DMS114 treated with DMSO at 0.1 percent for 48 hours (cell line): ENCODE data around the gene AP1B1.
A peak's percentile ranks its signal among the peaks of the same experiment; 100 is the strongest.

Experiments used
- DNase-seq: peaks from one replicate; lab custom pipeline; 2025; ENCODE audit not compliant: unreplicated experiment; lab: John Stamatoyannopoulos, UW

Gene AP1B1

DNA sequence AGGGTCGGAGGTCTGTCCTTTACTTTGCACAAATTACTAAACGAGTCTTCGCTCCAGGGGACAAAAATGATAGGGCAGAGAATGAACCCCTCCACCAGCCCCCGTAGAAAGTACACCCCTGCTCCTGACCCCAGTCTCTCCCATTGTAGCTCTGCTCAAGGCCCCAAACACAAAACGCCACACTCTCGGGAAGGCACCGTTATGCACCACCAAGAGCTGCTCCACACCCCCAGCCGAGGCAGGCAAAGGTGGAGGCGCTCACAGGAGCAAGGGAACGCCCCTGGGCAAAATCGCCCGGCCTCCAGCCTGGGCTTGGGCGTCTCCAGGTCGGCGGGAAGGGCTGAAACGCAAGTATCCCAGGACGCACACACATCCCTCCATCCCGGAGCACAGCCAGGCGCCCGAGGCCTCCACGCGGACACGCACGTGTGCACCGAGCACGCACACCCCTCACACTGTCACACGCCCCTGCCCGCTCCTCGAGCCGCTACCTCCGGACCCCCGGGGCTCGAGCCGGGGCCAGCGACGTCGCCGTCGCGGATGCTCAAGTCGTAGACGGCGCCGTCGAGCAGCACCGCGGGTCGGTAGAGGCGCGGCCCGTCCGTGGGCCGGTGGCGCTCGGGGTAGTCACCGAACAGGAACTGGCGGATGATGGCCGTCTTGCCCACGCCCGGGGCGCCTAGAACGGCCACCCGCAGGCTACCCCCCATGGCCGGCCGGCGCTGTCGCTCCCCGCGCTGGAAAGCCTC is 73.7 kb downstream of the AP1B1 start:
- DNase-seq, result no peak

DNA sequence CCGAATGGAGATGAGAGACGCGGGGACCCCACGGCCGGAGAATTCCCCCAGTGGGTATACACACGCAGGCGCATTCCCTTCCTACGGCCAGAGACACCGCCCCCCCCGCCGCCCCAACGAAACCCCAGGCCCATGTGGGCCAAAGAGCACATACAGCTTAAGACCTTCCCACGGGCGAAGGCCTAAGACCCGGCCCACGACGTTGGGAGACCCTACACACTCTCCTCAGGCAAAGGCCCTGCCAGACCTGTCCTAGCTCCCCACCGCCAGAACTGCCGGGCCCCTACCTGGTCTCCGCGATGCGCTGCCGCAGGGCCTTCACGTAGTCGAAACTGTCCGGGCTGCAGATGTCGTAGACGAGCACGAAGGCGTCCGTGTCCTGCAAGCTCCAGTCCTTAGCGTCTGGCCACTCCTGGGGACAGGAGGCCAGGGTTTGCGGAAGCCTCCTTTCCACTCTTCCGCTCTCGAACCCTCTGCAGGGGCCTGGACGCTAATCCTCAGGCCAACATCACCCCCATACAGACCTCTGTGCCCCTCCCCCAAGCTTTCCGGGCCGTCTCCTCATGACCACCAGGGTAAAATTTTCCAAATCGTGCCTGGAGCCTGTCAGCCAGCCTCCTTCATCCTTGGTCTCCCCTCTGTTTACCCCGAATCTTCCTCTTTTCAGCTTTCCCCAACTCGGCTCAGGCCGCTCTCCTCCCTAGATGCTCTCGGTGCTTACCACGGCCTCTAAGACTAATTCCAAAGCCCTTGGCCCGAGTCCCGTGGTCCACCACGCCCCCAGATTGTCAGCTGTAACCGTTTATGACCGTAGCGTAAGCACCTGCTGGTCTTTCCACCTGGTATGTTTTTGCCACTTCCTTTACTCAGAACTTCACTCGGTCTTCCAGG is 74.5 kb downstream of the AP1B1 start:
- no peak for DNase-seq

DNA sequence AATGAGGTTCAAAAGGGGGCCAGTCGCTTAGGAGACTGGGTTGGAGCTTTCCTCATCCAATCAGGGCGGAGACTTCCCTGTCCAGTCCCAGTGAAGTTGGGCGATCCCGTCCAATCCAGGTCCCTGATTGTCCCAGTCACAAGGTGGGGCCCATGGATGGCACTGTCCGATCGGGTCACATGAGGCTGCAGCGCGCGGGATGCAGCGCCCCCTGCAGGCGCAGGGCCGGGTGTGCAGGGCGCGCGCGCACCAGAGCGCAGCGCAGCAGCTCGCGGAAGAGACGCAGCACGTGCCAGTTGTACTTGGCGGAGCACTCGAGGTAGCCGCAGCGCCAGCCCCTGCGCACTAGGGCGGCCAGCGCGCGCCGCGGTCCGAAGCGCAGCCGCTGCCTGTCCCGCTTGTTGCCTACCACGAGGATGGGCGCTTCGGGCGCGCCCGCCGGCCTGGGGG is 75.2 kb downstream of the AP1B1 start:
- no peak for DNase-seq

DNA sequence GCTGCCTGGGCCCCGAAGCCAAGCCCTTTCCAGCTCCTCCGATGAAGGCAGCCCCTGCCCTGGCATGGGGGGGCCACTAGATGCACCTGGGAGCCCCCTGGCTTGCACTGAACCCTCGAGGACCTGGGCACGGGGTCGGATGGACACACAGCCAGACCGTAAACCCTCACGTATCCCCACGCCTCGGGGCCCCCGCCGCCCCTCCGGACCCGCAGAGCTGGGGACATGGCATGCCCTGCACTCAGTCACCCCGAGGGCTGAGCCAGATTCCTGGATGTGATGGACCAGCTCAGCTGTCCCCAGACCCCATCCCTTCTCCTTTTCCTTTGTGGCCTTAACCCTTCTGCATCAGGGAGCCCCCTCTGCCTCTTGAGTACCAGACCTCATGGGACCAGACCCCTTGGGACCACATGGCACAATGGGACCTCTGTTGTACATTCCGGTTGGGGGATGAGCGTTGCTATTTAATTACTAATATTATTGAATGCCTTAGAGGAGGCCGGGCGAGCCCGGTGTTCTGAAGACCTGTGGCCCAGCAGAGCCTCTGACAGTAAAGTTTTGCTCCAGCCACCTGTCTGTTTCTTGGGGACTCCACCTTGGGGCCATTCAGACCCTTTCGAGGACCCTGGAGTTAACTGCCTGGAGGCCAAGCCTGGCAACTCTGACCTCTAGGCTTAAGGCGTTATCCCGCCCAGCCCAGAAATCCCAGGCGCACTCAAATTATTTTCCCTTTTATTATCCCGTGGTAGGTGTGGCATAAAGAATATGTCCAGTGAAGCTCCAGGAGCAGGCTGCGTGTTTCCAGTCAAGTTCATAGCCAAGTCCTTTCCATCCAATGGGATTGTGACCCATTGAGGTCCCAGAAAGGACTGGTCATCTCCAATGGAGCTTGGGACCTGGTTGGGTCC is 75.9 kb downstream of the AP1B1 start:
- DNase-seq, result no peak

DNA sequence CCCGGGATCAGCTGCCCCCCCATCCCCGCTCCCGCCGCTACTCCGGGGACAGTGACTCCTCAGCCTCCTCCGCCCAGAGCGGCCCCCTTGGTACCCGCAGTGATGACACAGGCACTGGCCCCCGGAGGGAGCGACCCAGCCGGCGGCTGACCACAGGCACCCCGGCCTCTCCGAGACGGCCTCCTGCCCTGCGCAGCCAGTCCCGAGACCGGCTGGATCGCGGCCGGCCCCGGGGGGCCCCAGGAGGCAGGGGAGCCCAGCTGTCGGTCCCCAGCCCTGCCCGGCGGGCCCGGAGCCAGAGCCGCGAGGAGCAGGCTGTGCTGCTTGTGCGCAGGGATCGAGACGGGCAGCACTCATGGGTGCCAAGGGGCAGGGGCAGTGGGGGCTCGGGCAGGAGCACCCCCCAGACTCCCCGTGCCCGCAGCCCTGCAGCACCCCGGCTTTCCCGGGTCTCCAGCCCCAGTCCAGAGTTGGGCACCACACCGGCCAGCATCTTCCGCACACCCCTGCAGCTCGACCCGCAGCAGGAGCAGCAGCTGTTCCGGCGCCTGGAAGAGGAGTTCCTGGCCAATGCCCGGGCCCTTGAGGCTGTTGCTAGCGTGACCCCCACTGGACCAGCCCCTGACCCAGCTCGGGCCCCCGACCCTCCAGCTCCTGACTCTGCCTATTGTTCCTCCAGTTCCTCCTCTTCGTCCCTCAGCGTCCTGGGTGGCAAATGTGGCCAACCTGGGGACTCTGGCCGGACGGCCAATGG is 76.7 kb downstream of the AP1B1 start:
- no peak for DNase-seq

DNA sequence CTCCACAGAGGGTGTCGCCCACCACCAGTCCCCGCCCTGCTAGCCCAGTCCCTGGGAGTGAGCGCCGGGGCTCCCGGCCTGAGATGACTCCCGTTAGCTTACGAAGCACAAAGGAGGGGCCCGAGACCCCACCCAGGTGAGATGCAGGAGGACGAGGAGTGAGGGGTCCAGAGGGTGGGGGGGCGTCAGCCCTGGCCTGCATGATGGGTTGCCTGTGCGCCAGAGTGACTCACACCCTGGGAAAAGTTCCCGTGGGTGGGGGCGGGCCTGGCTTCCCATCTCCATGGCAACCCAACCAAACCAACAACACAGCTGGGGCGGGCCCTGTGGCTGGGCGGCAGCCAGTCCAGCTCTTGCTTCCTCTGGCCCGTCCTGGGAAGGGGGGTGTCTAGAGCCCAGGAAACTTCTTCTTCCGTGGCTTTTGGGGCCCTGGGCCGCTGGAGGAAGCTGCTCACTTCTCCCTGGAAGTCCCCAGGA is 77.5 kb downstream of the AP1B1 start:
- DNase-seq, result no peak

DNA sequence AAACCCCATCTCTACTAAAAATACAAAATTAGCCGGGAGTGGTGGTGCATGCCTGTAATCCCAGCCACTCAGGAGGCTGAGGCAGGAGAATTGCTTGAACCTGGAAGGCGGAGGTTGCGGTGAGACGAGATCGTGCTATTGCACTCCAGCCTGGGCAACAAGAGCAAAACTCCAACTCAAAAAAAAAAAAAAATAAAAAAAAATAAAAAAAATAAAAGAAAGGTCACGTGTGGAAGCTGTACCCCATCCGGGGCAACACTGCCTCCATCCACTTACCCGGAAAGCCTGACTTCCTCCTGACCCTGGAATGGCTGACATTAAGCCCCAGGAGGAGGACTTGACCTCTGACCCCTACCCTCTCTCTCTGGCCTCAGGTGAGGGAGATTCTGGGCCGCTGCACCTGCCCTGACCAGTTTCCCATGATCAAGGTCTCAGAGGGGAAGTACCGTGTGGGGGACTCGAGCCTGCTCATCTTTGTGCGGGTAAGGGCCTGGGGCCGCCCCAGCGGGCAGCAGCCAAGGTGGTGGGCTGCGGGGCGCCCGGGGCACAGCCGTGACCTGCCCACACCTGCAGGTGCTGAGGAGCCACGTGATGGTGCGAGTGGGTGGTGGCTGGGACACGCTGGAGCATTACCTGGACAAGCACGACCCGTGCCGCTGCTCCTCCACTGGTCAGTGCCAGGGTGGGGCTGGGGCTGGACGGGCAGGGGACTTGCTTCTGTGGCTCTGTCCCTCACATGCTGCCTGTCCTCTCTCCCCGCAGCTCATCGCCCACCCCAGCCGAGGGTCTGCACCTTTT is 78.1 kb downstream of the AP1B1 start:
- no peak for DNase-seq

DNA sequence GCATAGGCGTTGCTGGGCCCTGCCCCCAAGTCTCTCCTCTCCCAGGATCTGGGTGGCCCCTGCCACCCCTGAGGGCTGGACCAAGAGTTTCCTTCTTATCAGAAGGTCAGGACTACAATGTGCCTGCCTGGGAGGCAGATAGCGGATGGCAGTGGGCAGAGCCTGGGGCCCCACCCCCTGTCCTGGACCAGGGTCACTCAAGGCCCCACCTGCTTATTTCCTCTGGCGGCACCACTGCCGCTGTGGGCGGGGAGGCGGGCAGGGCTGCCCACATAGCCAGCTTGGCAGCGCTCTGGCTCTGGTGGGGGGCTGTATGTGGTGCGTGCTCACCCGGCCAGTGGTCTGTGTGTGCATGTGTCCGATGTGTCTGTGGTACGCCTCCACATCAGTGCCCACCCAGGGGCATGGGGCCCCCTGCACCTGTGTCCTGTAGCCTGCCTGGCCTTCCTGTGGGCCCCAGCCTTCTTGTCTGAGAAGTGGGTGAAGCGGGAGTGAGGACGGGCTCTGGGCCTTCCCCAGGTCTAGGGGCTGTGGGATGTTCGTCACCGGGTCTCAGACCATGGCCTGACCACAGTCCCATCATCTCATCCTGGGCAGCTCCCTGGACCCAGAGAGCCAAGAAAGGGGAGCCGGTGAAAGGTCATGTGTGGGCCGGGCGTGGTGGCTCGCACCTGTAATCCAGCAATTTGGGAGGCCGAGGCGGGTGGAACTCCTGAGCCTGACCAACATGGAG is 78.9 kb downstream of the AP1B1 start:
- no peak for DNase-seq

DNA sequence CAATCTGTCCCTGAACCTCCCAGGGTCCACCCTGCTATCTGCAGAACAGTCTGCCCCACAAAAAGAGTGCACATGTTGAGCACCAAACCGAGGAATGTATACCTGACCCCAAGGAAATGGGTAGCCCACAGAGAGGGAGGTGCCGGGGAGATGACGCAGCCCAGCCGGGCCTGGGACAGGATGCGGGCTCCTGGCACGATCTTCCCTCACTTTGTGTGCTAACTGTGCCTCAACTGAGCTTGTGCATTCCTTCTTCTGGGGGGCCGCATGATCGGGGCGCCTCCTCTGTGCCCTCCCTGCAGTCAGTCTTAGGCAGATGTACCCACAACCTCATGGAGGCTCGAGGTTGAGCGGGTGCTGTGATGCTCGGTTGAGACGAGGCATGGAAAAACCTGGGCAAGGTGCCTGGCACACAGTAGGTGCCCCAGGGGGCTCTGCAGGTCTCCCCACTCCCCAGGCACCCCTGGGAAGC is 79.5 kb downstream of the AP1B1 start:
- no peak for DNase-seq

DNA sequence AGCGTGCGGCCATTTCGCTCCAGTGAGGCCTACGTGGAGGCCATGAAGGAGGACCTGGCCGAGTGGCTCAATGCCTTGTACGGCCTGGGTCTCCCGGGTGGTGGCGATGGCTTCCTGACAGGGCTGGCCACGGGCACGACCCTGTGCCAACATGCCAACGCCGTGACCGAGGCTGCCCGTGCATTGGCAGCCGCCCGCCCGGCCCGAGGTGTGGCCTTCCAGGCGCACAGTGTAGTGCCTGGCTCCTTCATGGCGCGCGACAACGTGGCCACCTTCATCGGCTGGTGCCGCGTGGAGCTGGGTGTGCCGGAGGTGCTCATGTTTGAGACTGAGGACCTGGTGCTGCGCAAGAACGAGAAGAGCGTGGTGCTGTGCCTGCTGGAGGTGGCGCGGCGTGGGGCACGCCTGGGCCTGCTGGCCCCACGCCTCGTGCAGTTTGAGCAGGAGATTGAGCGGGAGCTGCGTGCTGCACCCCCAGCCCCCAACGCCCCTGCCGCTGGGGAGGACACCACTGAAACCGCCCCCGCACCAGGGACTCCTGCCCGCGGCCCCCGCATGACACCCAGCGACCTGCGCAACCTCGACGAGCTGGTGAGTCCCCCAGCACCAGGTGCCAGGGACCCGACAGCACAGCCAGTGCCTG is 80.1 kb downstream of the AP1B1 start:
- DNase-seq, result no peak

DNA sequence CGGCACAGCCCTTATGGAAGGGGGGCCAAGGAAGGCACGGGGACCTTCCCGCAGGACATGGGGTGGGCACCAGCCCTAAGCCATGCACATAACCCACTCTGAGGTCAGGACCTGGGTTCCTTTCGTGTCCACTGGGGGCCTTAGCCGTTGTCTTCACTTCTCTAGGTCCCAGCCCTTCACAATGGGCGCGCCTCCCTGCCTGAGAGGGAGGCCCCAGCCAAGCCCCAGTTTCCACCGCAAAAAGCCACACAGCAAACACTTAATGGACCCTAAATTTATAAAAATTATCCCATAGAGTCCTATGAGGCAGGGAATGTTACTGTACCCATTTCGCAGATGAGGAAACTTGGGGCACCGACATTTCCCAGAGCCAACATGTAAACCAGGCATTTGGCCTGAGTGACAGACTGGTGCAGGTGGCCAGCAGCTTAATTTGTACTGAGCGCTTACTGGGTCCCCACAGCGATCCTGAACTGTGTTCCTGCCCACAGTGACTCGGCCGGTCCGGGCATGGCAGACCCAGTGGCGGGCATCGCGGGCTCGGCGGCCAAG is 80.7 kb downstream of the AP1B1 start:
- DNase-seq, result no peak

DNA sequence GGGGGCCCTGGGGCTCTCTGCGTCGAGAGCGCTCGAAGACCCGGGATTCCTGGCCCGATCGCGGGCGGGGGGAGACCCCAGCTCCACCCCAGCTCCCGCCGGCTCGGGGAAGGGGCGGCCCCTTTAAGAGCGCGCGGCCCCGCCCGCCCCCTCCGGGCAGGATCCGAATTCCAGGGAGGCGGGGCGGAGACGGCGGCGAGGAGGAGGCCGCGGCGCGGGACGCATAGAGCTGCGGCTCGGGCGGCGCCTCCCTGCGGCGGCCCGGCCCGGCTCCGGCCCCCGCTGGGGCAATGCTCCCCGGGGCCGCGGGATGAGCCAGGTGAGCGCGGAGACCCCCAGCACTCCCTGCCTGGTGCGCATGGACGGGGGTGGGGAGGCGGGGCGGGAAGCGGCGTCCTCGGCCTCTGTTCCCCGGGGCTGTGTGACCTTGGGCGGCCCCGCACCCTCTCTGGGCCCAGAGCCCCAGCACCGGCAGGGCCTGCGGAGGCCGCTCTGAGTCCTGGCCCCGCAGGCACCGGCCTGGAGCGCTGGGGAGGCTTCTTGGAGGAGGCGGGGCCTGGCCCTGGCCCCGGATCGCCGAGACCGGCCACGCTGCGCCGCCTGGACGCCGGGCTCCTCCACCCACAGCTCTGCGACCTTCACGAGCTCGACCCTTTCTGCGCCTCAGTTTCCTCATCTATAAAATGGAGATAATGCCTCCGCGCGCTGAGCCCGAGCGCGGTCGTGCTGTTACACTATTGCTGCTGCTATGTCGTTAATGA is 81.4 kb downstream of the AP1B1 start:
- peak; percentile 49 for DNase-seq

DNA sequence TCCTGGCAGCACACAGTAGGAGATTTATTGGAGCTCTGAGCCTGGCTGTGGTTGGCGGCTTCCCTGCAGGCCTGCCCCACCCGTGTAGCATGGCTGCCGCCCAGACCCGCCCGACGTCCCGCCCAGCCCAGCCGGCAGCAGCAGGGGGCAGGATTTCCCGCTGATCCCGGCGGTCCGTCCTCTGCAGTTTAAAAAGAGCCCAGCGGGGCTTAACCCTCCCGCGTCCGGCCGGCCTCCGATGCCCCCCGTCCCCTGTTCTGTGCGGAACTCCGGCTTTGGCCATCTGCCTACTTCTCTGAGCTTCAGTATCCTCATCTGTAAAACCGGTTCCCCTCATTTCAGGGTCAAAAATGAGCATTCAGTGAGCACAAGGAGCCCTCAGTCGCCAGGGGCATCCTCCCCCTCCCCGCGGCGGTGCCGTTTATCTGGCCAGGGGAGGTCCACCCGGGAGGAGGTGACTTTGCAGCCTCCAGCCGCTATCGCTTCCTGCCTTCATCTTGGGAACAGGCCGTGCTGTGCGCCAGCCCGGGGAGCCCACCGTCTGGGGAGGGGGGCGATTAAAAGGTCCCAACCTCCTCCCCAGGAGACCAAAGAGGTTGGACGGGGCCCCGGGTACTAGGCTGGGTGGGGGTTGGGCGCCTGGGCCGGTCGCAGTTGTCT is 82.1 kb downstream of the AP1B1 start, which contains the start of gene GAS2L1:
Gene GAS2L1 (plus strand): TSS at position 476 of the 660 bp plus-strand sequence. CDS start 1,456 bp downstream, outside the sequence.
- peak; percentile 65 for DNase-seq

DNA sequence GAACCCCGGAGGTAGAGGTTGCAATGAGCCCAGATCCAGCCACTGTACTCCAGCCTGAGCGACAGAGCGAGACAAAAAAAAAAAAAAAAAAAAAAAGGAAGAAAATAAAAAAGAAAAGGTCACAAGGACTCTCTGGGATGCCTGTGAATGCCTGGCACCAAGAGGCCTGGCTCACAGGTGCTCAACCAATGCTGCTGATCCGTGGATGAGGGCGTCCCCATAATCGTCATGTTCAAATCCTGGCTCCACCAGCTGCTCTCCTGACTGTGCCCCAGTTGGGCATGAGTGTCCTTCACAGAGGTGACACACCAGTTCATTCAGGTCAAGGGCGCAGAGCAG is 82.6 kb downstream of the AP1B1 start:
- DNase-seq, result no peak

DNA sequence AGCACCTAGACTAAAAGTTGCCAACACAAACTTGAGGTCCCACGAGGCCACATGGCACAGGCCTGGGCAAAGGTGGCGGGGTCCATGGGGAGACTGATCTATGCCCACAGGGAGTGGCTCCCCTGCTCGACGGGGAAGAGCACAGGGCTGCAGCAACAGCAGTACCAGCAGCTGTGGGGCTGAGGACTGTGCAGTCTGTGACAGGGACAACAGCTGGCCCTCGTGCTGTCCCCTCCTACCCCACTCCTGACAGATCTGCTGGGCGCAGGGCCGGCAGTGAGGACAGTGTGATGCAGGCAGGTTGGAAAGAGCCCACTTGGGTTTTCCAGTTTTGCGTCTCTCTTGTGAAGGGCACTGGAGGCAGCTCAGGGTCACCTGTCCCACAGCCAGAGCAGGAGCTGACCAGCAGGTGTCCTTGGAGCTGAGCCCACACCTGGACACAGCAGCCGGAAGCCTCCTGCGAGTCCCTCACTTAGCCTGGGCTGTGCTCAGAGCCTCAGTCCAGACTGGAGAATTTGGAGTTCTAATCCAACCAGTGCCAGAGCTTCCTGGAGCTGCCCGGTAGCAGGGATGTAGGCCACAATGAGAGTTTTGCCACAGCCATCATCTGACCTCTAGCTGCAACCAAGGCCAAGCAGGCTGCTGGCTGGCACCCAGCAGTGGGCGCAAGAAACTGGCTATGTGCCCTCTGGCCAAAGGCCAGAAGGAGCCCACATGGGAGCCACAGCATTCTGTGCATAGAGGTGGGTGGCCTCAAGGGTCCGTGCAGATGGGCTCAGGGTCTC is 85.5 kb downstream of the AP1B1 start:
- no peak for DNase-seq

DNA sequence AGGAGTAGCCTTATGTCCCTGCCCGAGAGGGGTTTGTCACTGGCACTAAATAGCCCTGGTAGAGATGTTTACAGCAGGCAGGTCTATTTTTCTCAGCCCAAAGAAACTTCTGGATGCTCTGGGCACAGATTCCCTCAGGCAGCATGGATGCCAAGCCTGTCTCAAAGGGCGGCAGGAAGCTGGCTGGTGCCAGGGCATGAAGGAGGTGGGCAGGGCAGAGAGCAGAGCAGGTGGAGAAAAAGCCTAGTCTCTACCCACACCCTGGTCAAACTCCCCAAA is 86.0 kb downstream of the AP1B1 start:
- no peak for DNase-seq
